Daoy (cell line): ENCODE measurements around the gene LINGO1. TPM values are rescaled to one million over a fixed set of nuclear protein-coding genes. Genes with fewer than 3 reads are reported as not detected.

Source experiments
- DNase-seq: peaks from one replicate; pipeline ENCODE4 v3.0.0-alpha.2; 2015; ENCODE audit warnings: low read depth
- total RNA-seq: library from RNA; depleted of rRNA; stranded (reverse); fragments of >200 nt; shearing (Covaris generic); gene quantifications from 2 replicates; pipeline ENCODE4 v1.2.3, GENCODE V29; 2014

Gene LINGO1
- total RNA-seq, 1 experiment from 2014 or later: 0.11 TPM

GRCh38 chr15:77656294-77656693 lies 23.6 kb upstream of the LINGO1 start:
- DNase-seq: no peak

GRCh38 chr15:77654975-77655374 lies 22.3 kb upstream of the LINGO1 start:
- peak; percentile 20 for DNase-seq

GRCh38 chr15:77653832-77654480 lies 21.2 kb upstream of the LINGO1 start:
- DNase-seq: no peak

GRCh38 chr15:77650265-77650664 lies 17.6 kb upstream of the LINGO1 start:
- peak; percentile 63 for DNase-seq

- DNase-seq: no peak
These were observed 16.9 kb upstream of the LINGO1 start for GRCh38 chr15:77649610-77650009.

GRCh38 chr15:77649017-77649416 lies 16.3 kb upstream of the LINGO1 start:
- DNase-seq: no peak

GRCh38 chr15:77647961-77648360 lies 15.2 kb upstream of the LINGO1 start:
- DNase-seq: no peak

- no peak for DNase-seq
These were observed 13.5 kb upstream of the LINGO1 start for GRCh38 chr15:77646104-77646694.

- no peak for DNase-seq
These were observed 12.9 kb upstream of the LINGO1 start for GRCh38 chr15:77645602-77646001.

- peak; percentile 15 for DNase-seq
These were observed 12.0 kb upstream of the LINGO1 start for GRCh38 chr15:77644543-77645247.

GRCh38 chr15:77643764-77644163 lies 11.1 kb upstream of the LINGO1 start:
- DNase-seq: no peak

- DNase-seq: peak; percentile 19
These were observed 10.2 kb upstream of the LINGO1 start for GRCh38 chr15:77642793-77643430.

- no peak for DNase-seq
These were observed 9.3 kb upstream of the LINGO1 start for GRCh38 chr15:77641999-77642398.

GRCh38 chr15:77640615-77641014 lies 7.9 kb upstream of the LINGO1 start:
- DNase-seq: no peak

- DNase-seq: no peak
These were observed 6.7 kb upstream of the LINGO1 start for GRCh38 chr15:77639431-77639830.

GRCh38 chr15:77637851-77638692 lies 5.4 kb upstream of the LINGO1 start:
- no peak for DNase-seq

GRCh38 chr15:77636209-77636608 lies 3.5 kb upstream of the LINGO1 start:
- DNase-seq: no peak

- DNase-seq: peak; percentile 73
These were observed 1.7 kb upstream of the LINGO1 start for GRCh38 chr15:77634266-77634962.

GRCh38 chr15:77633913-77634265 lies 1.2 kb upstream of the LINGO1 start:
- no peak for DNase-seq

- DNase-seq: peak; percentile 91
These were observed 611 bp upstream of the LINGO1 start for GRCh38 chr15:77633134-77633912.
